ENCODE data around the gene CYP8B1.
A peak's percentile ranks its signal among the peaks of the same experiment; 100 is the strongest.

CYP8B1 gene

DNA sequence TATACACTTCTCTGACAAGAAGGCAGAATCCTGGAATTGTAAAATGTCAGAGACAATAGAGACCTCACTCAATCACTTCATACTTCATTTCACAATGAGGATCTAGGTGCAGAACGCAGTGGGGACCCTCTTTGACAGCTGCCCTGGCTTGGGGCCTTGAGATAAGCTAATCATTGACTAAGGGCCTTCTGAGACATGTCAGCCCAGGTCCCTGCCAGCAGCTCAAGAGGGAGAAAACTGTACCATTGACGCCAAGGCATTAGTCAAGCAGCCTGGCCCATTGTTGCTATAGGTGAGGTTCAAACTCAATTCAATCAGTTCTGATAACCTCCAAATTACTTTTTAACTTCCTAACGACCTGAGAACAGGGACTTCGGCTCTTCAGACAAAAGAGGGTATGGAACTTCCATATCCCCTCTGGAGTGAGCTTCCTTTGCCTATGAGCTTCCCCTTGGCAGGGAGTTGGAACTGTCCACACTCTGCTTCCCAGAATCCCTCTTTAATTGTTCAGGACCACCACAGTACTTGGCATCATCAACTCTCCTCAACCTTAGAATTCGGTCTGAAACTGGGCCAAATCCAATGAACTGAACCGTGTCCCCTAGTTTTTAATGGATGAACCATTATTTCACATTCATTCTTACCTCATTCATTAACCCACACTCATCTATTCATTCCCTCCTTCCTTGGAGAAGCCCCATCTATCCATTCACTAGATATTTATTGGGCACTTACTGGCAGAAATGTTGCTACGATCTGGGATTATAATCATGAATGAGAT, 1.5 kb upstream of the CYP8B1 start:
- TF ChIP-seq POLR2A (IDR thresholded peaks at IDR 0.05; ENCODE audit: low read length), result no peak
- TF ChIP-seq GATA1 (IDR thresholded peaks at IDR 0.05; ENCODE audit: low read depth, low read length), result no peak
- DNase-seq, result peak; percentile 12 to 49

DNA sequence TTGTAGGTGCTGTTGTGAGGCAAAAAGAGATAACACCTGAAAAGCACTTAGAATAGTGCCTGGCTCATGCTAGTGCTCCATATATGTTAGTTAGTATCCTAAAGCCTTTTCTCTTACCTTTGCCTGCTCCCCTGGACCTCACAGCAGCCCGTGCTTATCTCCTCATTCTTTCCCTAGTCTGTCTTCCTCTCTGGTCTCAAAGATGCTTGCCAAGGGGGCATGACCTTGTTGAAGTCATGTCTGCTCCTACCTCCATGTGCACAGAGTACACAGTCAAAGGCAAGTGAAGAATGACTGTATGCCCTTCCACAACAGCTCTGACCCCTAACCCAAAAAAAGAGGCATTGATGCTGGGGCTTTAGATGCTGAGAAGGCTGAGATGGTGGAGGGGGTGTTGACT, 722 bp upstream of the CYP8B1 start:
- peak in 1 of 2 experiments; percentile 28 for DNase-seq
- TF ChIP-seq POLR2A (IDR thresholded peaks at IDR 0.05; ENCODE audit: low read length), result no peak
- TF ChIP-seq GATA1 (IDR thresholded peaks at IDR 0.05; ENCODE audit: low read depth, low read length), result no peak

DNA sequence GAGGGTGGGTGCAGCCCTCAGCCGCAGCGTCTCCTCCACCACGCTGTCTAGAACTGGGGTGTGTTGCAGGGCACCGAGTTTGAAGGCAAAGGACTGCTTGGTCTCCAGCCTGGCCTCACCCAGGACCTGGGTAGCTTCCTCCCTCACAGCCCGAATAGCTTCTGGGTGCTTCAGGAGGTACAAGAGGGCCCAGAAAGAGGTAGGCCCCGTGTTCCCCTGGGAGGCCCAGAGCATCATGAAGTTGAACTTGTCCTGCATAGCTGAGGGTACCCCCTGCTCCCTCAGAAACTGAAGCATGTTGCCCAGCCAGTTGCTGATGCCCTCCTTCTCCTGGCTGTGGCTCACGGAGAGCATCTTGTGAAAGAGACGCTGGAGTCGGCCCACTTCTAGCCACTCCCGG, 930 bp downstream of the CYP8B1 start:
- no peak for DNase-seq
- TF ChIP-seq POLR2A (IDR thresholded peaks at IDR 0.05; ENCODE audit: low read length) (no peak), GATA1 (IDR thresholded peaks at IDR 0.05; ENCODE audit: low read depth, low read length) (no peak)

DNA sequence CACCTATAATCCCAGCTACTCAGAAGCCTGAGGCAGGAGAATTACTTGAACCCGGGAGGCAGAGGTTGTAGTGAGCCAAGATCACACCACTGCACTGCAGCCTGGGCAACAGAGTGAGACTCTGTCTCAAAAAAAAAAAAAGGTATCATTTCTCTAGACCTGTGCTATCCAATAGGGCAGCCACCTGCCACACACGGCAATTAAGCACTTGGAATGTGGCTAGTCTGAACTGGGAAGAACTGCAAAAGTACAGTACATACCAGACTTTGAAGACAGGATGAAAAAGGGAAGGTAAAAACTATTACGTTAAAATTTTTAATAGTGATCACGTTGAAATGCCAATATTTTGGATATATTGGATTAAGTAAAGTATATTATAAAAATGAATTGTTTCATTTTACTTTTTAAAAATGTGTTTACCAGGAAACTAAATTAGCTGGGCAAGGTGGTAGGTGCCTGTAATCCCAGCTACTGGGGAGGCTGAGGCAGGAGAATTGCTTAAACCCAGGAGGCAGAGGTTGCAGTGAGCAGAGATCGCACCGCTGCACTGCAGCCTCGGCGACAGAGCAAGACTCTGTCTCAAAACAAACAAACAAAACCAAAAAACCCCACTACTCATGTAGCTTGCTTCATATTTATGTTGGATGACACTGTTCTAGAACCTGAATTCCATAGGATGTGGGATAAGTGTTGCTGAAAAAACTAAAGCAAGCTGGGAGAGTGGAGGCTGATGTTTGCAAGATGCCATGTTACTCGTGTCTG, 2.3 kb downstream of the CYP8B1 start:
- DNase-seq, result no peak
- TF ChIP-seq POLR2A (IDR thresholded peaks at IDR 0.05; ENCODE audit: low read length), result no peak
- no peak for TF ChIP-seq GATA1 (IDR thresholded peaks at IDR 0.05; ENCODE audit: low read depth, low read length)

DNA sequence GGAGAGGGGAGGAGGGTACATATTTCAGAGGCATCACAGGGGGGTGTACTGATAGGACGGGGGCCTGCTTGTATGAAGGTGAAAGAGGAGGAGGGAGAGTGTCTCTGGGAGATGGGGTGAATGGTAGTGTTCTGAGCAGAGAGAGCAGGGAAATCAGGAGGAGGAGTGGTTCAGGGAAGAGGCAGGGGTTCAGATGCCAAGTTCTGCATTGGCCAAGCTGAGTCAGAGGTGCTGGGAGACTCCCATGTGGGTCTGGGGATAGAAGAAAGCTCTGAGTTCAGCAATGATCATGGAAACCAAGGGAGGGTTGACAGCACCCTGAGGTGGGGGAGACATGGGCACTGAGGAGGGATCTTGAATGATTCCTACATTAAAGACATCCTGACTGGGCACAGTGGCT, 3.0 kb downstream of the CYP8B1 start:
- no peak for TF ChIP-seq POLR2A (IDR thresholded peaks at IDR 0.05; ENCODE audit: low read length)
- no peak for TF ChIP-seq GATA1 (IDR thresholded peaks at IDR 0.05; ENCODE audit: low read depth, low read length)
- DNase-seq, result no peak

DNA sequence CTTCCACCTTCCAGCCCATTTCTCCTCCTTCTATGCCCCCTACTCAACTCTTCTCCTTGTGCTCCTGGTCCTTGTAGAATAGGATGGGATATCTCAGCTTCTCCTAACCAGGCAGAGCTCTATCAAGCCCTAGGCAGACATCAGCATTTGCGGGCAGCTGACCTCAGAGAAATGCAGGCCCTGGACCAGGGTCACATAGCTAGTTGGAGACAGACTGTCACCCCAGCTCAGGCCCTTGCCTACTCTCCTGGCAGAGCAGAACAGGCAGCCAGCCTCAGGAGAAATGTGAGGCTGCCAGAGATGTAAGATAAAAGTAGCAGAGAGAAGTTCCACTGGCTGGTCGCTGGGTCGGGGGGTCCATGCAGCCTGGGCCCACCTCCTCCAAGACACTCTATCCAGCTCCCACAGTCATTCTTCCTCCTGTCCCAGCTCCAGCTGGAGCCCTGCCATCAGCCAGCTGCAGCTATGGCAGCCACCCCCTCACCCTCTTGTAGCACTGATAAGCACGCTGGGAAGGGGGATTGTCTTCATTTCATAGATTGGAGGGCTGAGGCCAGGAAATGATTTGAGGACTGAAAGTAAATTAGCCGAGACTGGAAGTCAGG, 4.0 kb downstream of the CYP8B1 start:
- peak; percentile 52 to 74 for DNase-seq
- TF ChIP-seq GATA1 (IDR thresholded peaks at IDR 0.05; ENCODE audit: low read depth, low read length), result no peak
- no peak for TF ChIP-seq POLR2A (IDR thresholded peaks at IDR 0.05; ENCODE audit: low read length)

DNA sequence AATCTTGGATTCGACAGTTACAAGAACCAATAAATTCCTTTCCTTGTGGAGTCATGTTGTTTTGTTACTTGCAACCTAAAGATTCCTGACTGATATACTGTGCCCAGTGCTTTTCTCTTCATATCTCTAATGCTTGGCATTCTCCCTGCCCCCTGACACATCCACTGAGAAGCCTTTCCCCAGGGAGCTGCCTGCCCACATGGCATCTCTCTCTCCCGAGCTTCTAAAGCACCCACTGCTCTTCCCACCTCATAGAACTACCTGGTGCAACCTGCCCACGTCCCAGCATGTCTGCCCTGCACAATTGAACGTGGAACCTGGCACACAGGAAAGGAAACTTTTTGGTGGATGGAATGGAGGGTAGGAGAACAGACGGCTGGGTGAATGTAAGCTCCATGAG, 6.8 kb downstream of the CYP8B1 start:
- TF ChIP-seq POLR2A (IDR thresholded peaks at IDR 0.05; ENCODE audit: low read length) (no peak), GATA1 (IDR thresholded peaks at IDR 0.05; ENCODE audit: low read depth, low read length) (no peak)
- no peak for DNase-seq

DNA sequence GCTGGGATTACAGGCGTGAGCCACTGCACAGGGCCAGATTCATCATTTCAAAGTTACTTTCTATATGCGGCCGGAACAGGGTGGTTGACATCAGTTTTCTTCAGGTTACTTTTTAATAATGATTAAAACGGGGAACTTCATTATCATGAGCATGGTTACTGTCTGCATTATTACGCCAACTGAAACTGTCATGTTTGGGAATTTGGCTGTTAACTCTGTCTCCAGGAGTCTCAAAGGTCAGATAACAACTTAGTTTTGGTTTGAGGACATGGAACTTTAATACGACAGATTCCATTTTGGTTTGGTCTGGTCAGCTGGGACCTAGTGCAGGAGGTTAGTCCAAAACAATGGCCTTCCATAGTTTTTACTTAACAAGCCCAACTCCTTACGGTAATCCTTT, 8.5 kb downstream of the CYP8B1 start:
- no peak for DNase-seq
- TF ChIP-seq GATA1 (IDR thresholded peaks at IDR 0.05; ENCODE audit: low read depth, low read length) (no peak), POLR2A (IDR thresholded peaks at IDR 0.05; ENCODE audit: low read length) (no peak)

DNA sequence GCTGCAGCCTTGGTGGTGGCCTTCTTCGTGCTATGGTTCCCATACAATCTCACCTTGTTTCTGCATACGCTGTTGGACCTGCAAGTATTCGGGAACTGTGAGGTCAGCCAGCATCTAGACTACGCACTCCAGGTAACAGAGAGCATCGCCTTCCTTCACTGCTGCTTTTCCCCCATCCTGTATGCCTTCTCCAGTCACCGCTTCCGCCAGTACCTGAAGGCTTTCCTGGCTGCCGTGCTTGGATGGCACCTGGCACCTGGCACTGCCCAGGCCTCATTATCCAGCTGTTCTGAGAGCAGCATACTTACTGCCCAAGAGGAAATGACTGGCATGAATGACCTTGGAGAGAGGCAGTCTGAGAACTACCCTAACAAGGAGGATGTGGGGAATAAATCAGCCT, 10.4 kb downstream of the CYP8B1 start:
- no peak for DNase-seq

DNA sequence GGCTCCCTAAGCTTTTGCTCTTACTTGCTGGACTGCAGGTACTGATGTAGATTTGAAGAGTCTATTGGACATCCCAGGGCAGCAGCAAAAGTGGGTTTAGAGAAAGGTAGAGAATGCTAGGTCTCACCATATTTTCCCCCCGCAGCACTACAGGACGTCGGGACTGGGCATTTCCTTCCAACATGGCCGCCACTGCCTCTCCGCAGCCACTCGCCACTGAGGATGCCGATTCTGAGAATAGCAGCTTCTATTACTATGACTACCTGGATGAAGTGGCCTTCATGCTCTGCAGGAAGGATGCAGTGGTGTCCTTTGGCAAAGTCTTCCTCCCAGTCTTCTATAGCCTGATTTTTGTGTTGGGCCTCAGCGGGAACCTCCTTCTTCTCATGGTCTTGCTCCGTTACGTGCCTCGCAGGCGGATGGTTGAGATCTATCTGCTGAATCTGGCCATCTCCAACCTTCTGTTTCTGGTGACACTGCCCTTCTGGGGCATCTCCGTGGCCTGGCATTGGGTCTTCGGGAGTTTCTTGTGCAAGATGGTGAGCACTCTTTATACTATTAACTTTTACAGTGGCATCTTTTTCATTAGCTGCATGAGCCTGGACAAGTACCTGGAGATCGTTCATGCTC, 11.2 kb downstream of the CYP8B1 start:
- no peak for TF ChIP-seq POLR2A (IDR thresholded peaks at IDR 0.05; ENCODE audit: low read length)
- TF ChIP-seq GATA1 (IDR thresholded peaks at IDR 0.05; ENCODE audit: low read depth, low read length), result no peak
- no peak for DNase-seq

More for the DNA sequence above, 10.4 kb downstream of the CYP8B1 start:
- TF ChIP-seq POLR2A (IDR thresholded peaks at IDR 0.05; ENCODE audit: low read length) (no peak), GATA1 (IDR thresholded peaks at IDR 0.05; ENCODE audit: low read depth, low read length) (no peak)

DNA sequence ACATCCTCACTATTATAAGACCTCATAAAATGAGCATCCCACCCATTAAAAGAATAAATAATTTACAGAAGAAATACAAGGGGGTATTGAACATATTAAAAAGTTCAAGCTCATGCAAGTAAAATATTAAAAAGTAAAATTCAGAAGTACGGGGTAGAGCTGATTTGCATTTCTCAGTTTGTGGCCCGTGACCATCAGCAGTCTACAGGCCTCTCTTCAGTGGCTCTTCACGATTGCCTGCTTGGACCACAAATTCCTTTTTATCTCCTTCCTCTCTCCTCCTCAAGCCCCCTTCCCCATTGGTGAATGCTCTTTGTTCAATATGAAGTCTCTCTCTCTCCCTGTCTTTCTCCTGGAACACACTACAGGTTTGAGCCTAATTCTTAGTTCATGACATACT, 19.1 kb downstream of the CYP8B1 start:
- no peak for DNase-seq
- no peak for TF ChIP-seq GATA1 (IDR thresholded peaks at IDR 0.05; ENCODE audit: low read depth, low read length)
- TF ChIP-seq POLR2A (IDR thresholded peaks at IDR 0.05; ENCODE audit: low read length), result no peak

DNA sequence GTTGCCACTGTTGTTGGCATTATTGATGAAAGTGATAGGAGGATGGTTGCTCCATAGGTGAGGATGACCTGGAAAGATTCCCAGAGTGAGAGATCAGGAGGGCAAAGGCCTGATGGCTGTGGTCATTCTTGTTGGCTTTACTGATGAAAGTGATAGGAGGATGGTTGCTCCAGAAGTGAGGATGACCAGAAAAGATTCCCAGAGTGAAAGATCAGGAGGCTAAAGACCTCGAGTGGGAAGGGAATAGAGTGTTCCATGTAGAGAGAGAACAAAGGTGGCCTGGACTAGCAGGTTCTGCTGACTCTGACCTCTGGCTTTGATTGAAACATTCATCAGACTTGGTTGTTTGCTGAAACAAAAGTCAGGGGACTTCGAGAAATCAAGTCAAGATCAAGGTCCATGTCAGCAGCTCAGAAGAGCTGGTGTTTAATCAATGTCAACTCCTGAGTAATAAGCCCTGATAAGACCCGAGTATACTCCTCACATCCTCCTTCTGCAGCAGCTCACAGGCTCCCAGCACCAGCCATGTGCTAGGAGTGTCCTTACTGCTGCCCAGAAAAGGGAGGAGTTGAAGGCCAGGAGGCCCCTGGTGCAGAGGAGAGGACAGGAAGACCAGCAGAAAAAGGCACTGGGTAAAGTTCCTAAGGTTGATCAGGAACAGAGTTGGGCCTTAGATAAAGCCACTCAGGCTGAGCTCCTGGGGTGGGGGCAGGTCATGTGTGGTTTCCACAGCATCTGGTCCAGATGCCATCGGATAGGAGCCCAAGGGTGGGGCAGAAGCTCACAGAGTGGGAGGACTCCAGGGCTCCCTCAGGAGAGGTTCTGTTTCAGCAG, 19.9 kb downstream of the CYP8B1 start:
- peak; percentile 85 to 93 for DNase-seq
- no peak for TF ChIP-seq POLR2A (IDR thresholded peaks at IDR 0.05; ENCODE audit: low read length)
- TF ChIP-seq GATA1 (IDR thresholded peaks at IDR 0.05; ENCODE audit: low read depth, low read length), result no peak

DNA sequence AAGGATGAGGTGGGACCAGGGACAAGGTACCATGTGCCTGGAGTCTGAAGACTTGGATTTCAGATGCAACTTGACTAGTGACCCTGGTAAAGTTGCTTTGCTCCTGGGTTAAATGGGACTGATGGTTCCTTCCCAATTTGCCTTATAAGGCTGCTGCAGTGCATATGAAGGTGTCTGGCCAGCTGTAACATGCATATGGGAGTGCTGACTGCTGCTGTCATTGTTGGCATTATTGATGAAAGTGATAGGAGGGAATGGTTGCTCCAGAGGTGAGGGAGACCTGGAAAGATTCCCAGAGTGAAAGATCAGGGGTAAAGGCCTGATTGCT, 20.5 kb downstream of the CYP8B1 start:
- TF ChIP-seq GATA1 (IDR thresholded peaks at IDR 0.05; ENCODE audit: low read depth, low read length) (no peak), POLR2A (IDR thresholded peaks at IDR 0.05; ENCODE audit: low read length) (no peak)
- DNase-seq, result no peak
